ENCODE data around the gene RNU5B-1.
A peak's percentile ranks its signal among the peaks of the same experiment; 100 is the strongest.

Gene RNU5B-1

GRCh38 chr15:65330934-65331645 is 26.6 kb downstream of the RNU5B-1 start:
- no peak for TF ChIP-seq CTCF (IDR thresholded peaks at IDR 0.05; ENCODE audit: borderline replicate concordance, control extremely low read depth, extremely low read depth, insufficient read depth, missing control alignments)
- in situ Hi-C loops (cut with MboI; ENCODE audit: low sequenced_read_pairs, unreplicated experiment): no loop called here
- peak; percentile 31 for DNase-seq (ENCODE audit: low spot score)

- in situ Hi-C loops (cut with MboI; ENCODE audit: low sequenced_read_pairs, unreplicated experiment): no loop called here
- no peak for TF ChIP-seq CTCF (IDR thresholded peaks at IDR 0.05; ENCODE audit: borderline replicate concordance, control extremely low read depth, extremely low read depth, insufficient read depth, missing control alignments)
- DNase-seq (ENCODE audit: low spot score): peak; percentile 16
Measured at GRCh38 chr15:65331811-65332210, 27.3 kb downstream of the RNU5B-1 start.

- peak; percentile 11 for DNase-seq (ENCODE audit: low spot score)
- in situ Hi-C loops (cut with MboI; ENCODE audit: low sequenced_read_pairs, unreplicated experiment): no loop called here
- no peak for TF ChIP-seq CTCF (IDR thresholded peaks at IDR 0.05; ENCODE audit: borderline replicate concordance, control extremely low read depth, extremely low read depth, insufficient read depth, missing control alignments)
Measured at GRCh38 chr15:65332391-65333147, 28.1 kb downstream of the RNU5B-1 start.

- no peak for TF ChIP-seq CTCF (IDR thresholded peaks at IDR 0.05; ENCODE audit: borderline replicate concordance, control extremely low read depth, extremely low read depth, insufficient read depth, missing control alignments)
- no peak for DNase-seq (ENCODE audit: low spot score)
- in situ Hi-C loops (cut with MboI; ENCODE audit: low sequenced_read_pairs, unreplicated experiment): no loop called here
Measured at GRCh38 chr15:65333148-65333820, 28.8 kb downstream of the RNU5B-1 start.

- DNase-seq (ENCODE audit: low spot score): no peak
- TF ChIP-seq CTCF (IDR thresholded peaks at IDR 0.05; ENCODE audit: borderline replicate concordance, control extremely low read depth, extremely low read depth, insufficient read depth, missing control alignments): no peak
- in situ Hi-C loops (cut with MboI; ENCODE audit: low sequenced_read_pairs, unreplicated experiment): no loop called here
Measured at GRCh38 chr15:65333856-65334255, 29.4 kb downstream of the RNU5B-1 start.

- no peak for TF ChIP-seq CTCF (IDR thresholded peaks at IDR 0.05; ENCODE audit: borderline replicate concordance, control extremely low read depth, extremely low read depth, insufficient read depth, missing control alignments)
- in situ Hi-C loops (cut with MboI; ENCODE audit: low sequenced_read_pairs, unreplicated experiment): no loop called here
- DNase-seq (ENCODE audit: low spot score): no peak
Measured at GRCh38 chr15:65334586-65335231, 30.2 kb downstream of the RNU5B-1 start.
